Ishikawa (cell line): ENCODE measurements around the gene KIF19.

Experiments used
- EP300 ChIP-seq: IDR thresholded peaks from 2 replicates; pipeline ENCODE4 v1.6.1; 2012; ENCODE audit warnings: borderline replicate concordance
- YY1 ChIP-seq: IDR thresholded peaks from 2 replicates; pipeline ENCODE4 v1.6.1; 2012; ENCODE audit warnings: low read depth
- TF ChIP-seq, protein P1 (sequence below): IDR thresholded peaks from 2 replicates; pipeline ENCODE4 v1.6.1; 2012; ENCODE audit warnings: low read depth, mild to moderate bottlenecking

DNA sequence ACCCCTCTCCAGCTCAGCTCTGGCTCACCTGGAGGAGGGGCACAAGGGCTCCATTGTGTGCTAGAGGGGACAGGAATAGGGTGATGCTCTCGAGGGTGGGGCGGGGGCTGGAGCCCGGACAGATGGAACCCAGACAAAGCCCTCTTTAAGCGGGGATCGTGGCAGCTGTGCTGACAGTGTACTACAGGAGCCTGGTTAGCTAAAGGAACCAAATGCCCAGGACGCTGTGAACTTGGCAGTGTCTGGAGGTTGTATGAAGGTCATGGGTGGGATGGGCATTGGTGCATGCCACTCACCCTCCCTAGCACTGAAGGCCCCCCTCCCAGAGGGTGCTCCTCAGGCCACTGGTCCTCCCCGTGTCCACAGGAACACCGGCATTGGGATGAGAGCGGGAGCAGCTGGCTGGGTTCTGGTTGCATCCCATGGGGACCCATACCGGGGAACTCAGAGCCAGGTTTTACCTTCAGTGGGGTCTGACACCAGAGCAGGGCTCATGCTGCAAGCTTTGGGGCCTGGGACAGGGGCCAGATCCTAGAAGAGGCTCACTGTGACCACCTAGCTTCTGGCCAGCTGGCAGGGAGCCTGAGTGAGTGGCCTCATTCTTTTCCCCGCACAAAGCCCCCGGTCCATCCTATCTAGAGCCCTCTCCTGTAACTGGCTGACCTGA, 11.9 kb downstream of the KIF19 start:
- TF ChIP-seq EP300, result no peak
- TF ChIP-seq YY1, result no peak
- TF ChIP-seq, protein P1, sequence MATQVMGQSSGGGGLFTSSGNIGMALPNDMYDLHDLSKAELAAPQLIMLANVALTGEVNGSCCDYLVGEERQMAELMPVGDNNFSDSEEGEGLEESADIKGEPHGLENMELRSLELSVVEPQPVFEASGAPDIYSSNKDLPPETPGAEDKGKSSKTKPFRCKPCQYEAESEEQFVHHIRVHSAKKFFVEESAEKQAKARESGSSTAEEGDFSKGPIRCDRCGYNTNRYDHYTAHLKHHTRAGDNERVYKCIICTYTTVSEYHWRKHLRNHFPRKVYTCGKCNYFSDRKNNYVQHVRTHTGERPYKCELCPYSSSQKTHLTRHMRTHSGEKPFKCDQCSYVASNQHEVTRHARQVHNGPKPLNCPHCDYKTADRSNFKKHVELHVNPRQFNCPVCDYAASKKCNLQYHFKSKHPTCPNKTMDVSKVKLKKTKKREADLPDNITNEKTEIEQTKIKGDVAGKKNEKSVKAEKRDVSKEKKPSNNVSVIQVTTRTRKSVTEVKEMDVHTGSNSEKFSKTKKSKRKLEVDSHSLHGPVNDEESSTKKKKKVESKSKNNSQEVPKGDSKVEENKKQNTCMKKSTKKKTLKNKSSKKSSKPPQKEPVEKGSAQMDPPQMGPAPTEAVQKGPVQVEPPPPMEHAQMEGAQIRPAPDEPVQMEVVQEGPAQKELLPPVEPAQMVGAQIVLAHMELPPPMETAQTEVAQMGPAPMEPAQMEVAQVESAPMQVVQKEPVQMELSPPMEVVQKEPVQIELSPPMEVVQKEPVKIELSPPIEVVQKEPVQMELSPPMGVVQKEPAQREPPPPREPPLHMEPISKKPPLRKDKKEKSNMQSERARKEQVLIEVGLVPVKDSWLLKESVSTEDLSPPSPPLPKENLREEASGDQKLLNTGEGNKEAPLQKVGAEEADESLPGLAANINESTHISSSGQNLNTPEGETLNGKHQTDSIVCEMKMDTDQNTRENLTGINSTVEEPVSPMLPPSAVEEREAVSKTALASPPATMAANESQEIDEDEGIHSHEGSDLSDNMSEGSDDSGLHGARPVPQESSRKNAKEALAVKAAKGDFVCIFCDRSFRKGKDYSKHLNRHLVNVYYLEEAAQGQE, result no peak
